GM19043 (cell line): ENCODE results near the gene TRPC6.
"Not testable (repeated sequence)": the region's sequence is repeated elsewhere in the genome, so short reads cannot be mapped to it uniquely, and the experiment has no call there.

Experiments used
- ATAC-seq: cut with Tn5 transposase; IDR thresholded peaks from one replicate; pipeline ENCODE4 v1.9.1; 2021; ENCODE audit warnings: low read depth; ENCODE audit not compliant: unreplicated experiment

Gene TRPC6

GRCh38 chr11:101458161-101458560 is 125.6 kb downstream of the TRPC6 start:
- no peak for ATAC-seq

DNA sequence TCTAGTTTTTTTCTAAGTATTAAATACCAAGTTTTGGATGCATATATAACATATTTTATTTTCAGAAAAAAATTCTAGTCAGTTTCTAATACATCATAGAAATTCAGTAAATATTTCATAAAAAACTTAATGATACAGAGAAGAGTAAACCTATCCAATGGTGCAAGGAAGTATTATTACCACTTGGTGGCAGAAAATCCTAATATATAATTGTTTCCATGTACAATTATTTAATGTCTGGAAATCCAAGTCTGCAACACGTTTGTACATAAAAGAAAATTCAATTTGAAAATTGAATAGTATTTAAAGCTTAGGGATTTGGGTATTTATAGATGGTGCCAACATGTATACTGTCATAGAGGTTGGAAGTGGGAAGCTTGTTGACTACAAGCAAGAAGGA is 127.0 kb downstream of the TRPC6 start:
- no peak for ATAC-seq

DNA sequence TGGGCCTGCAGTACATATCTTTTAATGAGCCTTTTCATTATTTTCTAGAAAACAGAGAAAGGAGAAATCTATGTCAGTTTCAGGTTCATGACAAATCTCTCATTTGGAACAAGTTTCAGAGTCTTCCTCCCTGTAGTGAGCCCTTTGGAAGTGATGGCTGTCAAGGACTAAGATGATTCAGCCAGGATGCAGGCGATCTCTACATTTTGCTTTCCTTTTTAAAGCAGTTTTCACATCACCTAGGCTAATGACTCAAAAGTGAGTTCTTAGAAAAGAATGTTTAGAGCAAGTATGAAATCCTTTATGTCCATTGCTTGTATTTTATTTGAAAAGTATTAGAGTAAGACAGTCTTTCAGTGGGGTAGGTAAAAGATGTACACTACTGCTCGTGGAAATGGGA is 130.1 kb downstream of the TRPC6 start:
- no peak for ATAC-seq

DNA sequence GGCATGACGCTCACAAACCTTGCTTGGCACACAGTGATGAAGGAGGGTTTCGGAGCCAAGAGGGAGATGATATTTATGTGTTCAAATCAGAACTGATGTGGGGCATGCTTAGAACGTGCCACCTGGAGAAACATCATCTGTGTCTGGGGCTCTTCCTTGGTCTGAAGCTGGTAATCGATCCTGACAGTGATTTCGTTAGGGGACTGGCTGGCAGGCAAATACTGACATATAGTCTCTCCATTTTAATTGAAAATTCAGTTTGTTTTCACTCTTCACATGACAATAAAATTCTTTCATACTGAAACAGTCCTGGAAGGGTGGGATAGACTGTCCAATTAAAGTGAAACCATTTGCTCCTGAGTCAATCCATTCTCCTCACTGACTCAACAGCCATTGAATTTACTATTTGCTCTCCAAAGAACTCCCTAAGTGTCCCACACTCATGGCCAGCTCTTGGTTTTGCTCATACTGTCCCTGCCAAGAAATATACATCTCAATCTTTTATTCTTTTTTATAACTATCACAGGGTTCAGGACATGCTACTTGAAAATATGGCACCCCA is 134.8 kb downstream of the TRPC6 start:
- no peak for ATAC-seq

GRCh38 chr11:101446726-101447125 is 137.1 kb downstream of the TRPC6 start:
- no peak for ATAC-seq

GRCh38 chr11:101446238-101446637 is 137.6 kb downstream of the TRPC6 start:
- ATAC-seq: no peak

DNA sequence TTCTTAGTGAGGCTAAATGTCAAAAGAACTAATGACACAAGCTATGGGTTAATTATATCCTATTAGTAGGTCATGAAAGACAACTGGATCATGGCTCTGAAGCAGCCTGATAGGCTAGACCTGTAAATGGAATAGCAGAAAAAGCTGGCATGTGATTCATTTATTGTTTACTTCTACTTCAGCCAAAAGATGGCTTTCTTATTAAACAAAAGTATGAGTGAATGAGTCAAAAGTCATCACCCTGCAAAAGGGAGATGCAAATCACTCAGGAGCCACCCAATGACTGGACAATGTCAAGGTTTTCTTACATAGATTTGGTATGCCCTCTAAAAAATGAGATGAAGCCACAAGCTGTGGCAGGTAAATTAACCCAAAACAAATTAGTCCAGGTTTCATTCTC is 138.0 kb downstream of the TRPC6 start:
- no peak for ATAC-seq

GRCh38 chr11:101444851-101445250 is 139.0 kb downstream of the TRPC6 start:
- no peak for ATAC-seq

GRCh38 chr11:101444164-101444563 is 139.6 kb downstream of the TRPC6 start:
- no peak for ATAC-seq

- no peak for ATAC-seq
These were observed 140.8 kb downstream of the TRPC6 start for GRCh38 chr11:101442936-101443521.

DNA sequence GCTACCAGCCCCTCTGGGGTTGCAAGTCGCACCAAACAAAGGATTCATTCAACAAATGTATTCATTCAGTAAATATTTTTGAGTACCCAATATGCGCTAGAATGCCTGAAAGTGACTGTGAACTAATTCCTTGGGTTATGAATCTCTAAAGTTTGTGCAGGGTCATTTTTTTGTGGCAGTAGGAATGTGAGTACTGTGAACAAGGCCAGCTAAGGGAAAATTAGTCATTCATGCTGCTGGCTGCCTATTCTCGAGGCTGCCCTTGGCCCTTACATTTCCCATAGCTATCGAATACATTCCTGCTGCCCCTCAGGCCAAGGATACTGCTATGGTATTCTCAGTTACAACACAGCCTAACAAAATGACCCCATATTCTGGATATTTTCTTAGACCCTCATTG is 141.6 kb downstream of the TRPC6 start:
- no peak for ATAC-seq

- ATAC-seq: no peak
These were observed 142.1 kb downstream of the TRPC6 start for GRCh38 chr11:101441747-101442146.

DNA sequence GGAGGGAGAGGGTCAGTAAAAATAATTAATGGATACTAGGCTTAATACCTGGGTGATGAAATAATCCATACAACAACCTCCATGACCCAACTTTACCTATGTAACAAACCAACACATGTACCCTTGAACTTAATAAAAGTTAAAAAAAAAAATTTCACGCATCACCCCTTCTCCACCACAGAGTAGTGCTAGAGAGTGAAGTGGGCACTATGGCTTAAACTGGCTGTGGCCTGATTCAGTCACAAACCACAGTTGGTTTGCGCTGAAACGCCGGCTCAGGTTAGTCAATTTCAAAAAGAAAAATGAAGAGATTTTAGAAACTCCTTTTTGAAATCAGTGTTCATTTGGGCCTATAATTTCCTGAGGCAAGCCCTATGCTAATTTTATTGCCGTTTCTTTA is 144.3 kb downstream of the TRPC6 start:
- ATAC-seq: no peak

GRCh38 chr11:101438708-101439107 is 145.1 kb downstream of the TRPC6 start:
- ATAC-seq: not testable (repeated sequence)

GRCh38 chr11:101438126-101438525 is 145.7 kb downstream of the TRPC6 start:
- no peak for ATAC-seq

GRCh38 chr11:101436511-101437142 is 147.2 kb downstream of the TRPC6 start:
- ATAC-seq: peak; percentile 60

DNA sequence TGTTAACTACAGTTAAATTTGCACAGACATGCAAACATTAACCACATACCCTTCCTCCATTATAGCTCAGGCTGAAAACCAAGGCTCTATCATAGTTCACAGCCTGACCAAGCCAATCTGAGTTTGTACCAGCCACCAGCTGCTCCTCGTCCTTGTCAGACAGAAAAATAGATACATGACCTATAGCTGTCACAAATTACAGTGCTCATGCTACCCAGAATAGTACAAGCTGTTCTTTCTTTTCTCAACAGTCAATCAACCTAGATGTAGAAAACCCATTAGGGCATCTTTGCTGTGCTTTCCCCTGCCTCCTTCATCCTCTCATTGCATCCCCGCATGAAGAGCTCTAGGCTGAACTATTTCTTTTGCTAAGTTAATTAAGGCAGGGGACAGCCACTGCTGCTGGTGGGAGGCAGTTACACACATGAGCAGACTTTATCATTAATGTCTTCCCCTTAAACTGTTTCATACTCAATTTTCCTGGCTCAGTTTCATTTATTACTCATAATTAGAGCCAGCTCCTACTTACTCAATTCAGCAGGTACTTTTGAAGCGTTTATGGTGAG is 148.3 kb downstream of the TRPC6 start:
- no peak for ATAC-seq

DNA sequence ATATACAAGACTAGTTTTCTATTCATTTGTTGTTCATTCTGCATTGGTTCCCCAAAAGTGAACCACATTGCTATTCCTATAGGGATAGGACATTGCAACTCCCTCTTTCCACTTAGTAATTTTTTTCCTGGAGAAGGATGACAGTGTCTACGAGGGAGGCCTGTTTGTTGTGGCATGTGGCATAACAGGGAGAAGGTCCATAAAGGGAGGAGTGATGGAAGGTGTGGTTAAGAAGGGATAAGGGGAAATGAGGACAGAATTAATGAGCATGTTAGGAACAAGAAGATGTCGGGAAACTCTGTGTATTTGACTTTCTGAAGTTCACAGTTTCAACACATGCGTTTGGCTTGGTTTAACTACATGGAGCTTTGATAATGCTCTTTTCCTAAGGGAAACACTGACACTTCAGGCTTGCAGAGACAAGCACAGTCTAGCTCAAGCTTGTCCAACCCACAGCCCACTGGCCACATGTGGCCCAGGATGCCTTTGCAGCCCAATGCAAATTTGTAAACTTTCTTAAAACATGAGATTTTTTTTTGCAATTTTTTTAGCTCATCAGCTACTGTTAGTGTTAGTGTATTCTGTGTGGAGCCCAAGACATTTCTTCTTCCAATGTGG is 149.7 kb downstream of the TRPC6 start:
- no peak for ATAC-seq

- ATAC-seq: no peak
These were observed 150.7 kb downstream of the TRPC6 start for GRCh38 chr11:101433151-101433550.

GRCh38 chr11:101429703-101430540 is 153.9 kb downstream of the TRPC6 start:
- ATAC-seq: no peak

DNA sequence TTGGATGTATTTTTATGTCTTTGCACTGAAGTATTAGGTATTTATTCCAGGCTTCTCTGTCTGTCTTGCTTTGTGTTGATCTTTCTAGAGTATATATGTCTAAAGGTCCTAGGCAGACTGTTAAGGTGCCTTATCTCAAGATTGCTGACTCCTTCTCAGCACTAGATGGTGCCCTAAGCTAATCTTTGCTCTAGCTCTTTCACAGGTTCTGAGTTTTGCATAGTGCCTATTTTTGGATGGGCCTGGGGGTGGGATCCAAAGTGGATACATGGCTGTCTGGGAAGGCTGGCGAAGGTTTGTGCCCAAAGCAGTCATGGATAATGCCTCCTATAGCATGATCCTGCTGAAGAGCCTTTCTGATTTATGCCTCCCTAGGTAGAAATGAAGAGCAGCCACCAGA is 154.9 kb downstream of the TRPC6 start:
- ATAC-seq: no peak
